Skin epidermis (tissue), 12 donors: ENCODE measurements around the gene PALS2.

Experiments
- H3K27ac ChIP-seq, 21 experiments: fragments of 200-600 bp; sonication (generic) in 11 of 21; one replicate each; pipeline ENCODE4 v1.5.0; 2020; ENCODE audit warnings: mild to moderate bottlenecking in 3 of 21, inconsistent platforms in 2 of 21, moderate library complexity in 2 of 21
- H3K4me3 ChIP-seq, 7 experiments: fragments of 200-600 bp; sonication (generic) in 2 of 7; one replicate each; pipeline ENCODE4 v1.5.0; 2020; ENCODE audit warnings: inconsistent platforms in 2 of 7, mild to moderate bottlenecking in 2 of 7, moderate library complexity in 1 of 7

Gene PALS2

GRCh38 chr7:24572997-24573553, at the start of gene PALS2:
Gene PALS2, plus strand, starts transcription at chr7:24573452. Its CDS starts 50,216 bp downstream, at chr7:24623668.
- Histone ChIP-seq H3K27ac (peak within 1 kb of the TSS; percentile 0 to 85 (median 74)), H3K4me3 (peak within 1 kb of the TSS; percentile 61 to 80 (median 73))

GRCh38 chr7:24531255-24531654, 42.0 kb upstream of the PALS2 start:
- H3K27ac ChIP-seq: no peak overlapping the region
- no peak overlapping the region for H3K4me3 ChIP-seq

- H3K27ac ChIP-seq: no peak overlapping the region
- H3K4me3 ChIP-seq: no peak overlapping the region
These were observed 36.6 kb upstream of the PALS2 start for GRCh38 chr7:24536682-24537081.

GRCh38 chr7:24540956-24541355, 32.3 kb upstream of the PALS2 start:
- Histone ChIP-seq H3K27ac (no peak overlapping the region), H3K4me3 (no peak overlapping the region)

- no peak overlapping the region for H3K4me3 ChIP-seq
- no peak overlapping the region for H3K27ac ChIP-seq
These were observed 28.0 kb upstream of the PALS2 start for GRCh38 chr7:24545215-24545614.

- no peak overlapping the region for H3K4me3 ChIP-seq
- H3K27ac ChIP-seq: no peak overlapping the region
These were observed 24.9 kb upstream of the PALS2 start for GRCh38 chr7:24548390-24548789.

GRCh38 chr7:24549991-24550390, 23.3 kb upstream of the PALS2 start:
- H3K27ac ChIP-seq: no peak overlapping the region
- H3K4me3 ChIP-seq: no peak overlapping the region

- no peak overlapping the region for H3K4me3 ChIP-seq
- H3K27ac ChIP-seq: no peak overlapping the region
These were observed 18.1 kb upstream of the PALS2 start for GRCh38 chr7:24555184-24555583.

- Histone ChIP-seq H3K27ac (no peak overlapping the region), H3K4me3 (no peak overlapping the region)
These were observed 17.5 kb upstream of the PALS2 start for GRCh38 chr7:24555719-24556118.

- H3K4me3 ChIP-seq: no peak overlapping the region
- no peak overlapping the region for H3K27ac ChIP-seq
These were observed 12.5 kb upstream of the PALS2 start for GRCh38 chr7:24560772-24561171.

GRCh38 chr7:24566274-24566673, 7.0 kb upstream of the PALS2 start:
- Histone ChIP-seq H3K4me3 (no peak overlapping the region), H3K27ac (no peak overlapping the region)

GRCh38 chr7:24570983-24571382, 2.3 kb upstream of the PALS2 start:
- no peak overlapping the region for H3K4me3 ChIP-seq
- H3K27ac ChIP-seq: no peak overlapping the region

- H3K27ac ChIP-seq: peak overlapping the region in 3 of 21 experiments; percentile 32 to 85 (median 81)
- H3K4me3 ChIP-seq: no peak overlapping the region
These were observed 1.2 kb upstream of the PALS2 start for GRCh38 chr7:24572016-24572392.

- Histone ChIP-seq H3K4me3 (peak overlapping the region; percentile 61 to 80 (median 73)), H3K27ac (peak overlapping the region in 20 of 21 experiments; percentile 0 to 85 (median 66))
These were observed 757 bp upstream of the PALS2 start for GRCh38 chr7:24572393-24572996.

GRCh38 chr7:24573554-24574338, 494 bp downstream of the PALS2 start:
- Histone ChIP-seq H3K4me3 (peak overlapping the region; percentile 61 to 80 (median 73)), H3K27ac (peak overlapping the region in 19 of 21 experiments; percentile 13 to 85 (median 74))

- peak overlapping the region in 13 of 21 experiments; percentile 27 to 84 (median 74) for H3K27ac ChIP-seq
- peak overlapping the region; percentile 61 to 80 (median 73) for H3K4me3 ChIP-seq
These were observed 1.1 kb downstream of the PALS2 start for GRCh38 chr7:24574386-24574785.

- peak overlapping the region in 2 of 7 experiments; percentile 68 to 73 for H3K4me3 ChIP-seq
- H3K27ac ChIP-seq: no peak overlapping the region
These were observed 1.7 kb downstream of the PALS2 start for GRCh38 chr7:24574950-24575349.

- H3K27ac ChIP-seq: no peak overlapping the region
- no peak overlapping the region for H3K4me3 ChIP-seq
These were observed 3.1 kb downstream of the PALS2 start for GRCh38 chr7:24576171-24577025.

- no peak overlapping the region for H3K4me3 ChIP-seq
These were observed 4.8 kb downstream of the PALS2 start for GRCh38 chr7:24578052-24578451.

More at GRCh38 chr7:24578052-24578451, 4.8 kb downstream of the PALS2 start:
- H3K27ac ChIP-seq: no peak overlapping the region
